H9 (cell line): Measurements from ENCODE around the gene TMEM63A. TPM values are rescaled to one million over a fixed set of nuclear protein-coding genes. Genes with fewer than 3 reads are reported as not detected.

Experiments used
- DNase-seq: peaks from one replicate; pipeline ENCODE4 v3.0.0-alpha.2; 2017
- H2AFZ ChIP-seq: one replicate; pipeline ENCODE4 v1.6.1; 2013; ENCODE audit warnings: mild to moderate bottlenecking, low read length, control low read depth, moderate library complexity
- H2AK5ac ChIP-seq: 2 replicates; pipeline ENCODE4 v1.6.1; 2013; ENCODE audit warnings: low read length, control low read depth, mixed read lengths; ENCODE audit not compliant: insufficient read length
- H2BK120ac ChIP-seq: one replicate; pipeline ENCODE4 v1.6.1; 2013; ENCODE audit warnings: low read depth, mild to moderate bottlenecking, low read length, control low read depth, inconsistent platforms; ENCODE audit not compliant: poor library complexity, severe bottlenecking
- H2BK12ac ChIP-seq: 2 replicates; pipeline ENCODE4 v1.6.1; 2013; ENCODE audit warnings: low read length, control low read depth, mixed read lengths, low read depth; ENCODE audit not compliant: insufficient read length
- H2BK15ac ChIP-seq: 2 replicates; pipeline ENCODE4 v1.6.1; 2013; ENCODE audit warnings: low read depth, low read length, control low read depth
- H2BK20ac ChIP-seq: one replicate; pipeline ENCODE4 v1.6.1; 2013; ENCODE audit warnings: low read depth, mild to moderate bottlenecking, low read length, control low read depth, inconsistent platforms; ENCODE audit not compliant: poor library complexity, severe bottlenecking
- H2BK5ac ChIP-seq: 2 replicates; pipeline ENCODE4 v1.6.1; 2013; ENCODE audit warnings: low read length, control low read depth, mixed read lengths; ENCODE audit not compliant: insufficient read length
- H3K14ac ChIP-seq: 2 replicates; pipeline ENCODE4 v1.6.1; 2013; ENCODE audit warnings: low read length, control low read depth; ENCODE audit not compliant: insufficient read depth
- H3K18ac ChIP-seq: 2 replicates; pipeline ENCODE4 v1.6.1; 2013; ENCODE audit warnings: low read depth, mild to moderate bottlenecking, mixed read lengths, low read length, control low read depth; ENCODE audit not compliant: insufficient read length
- H3K23ac ChIP-seq: 2 replicates; pipeline ENCODE4 v1.6.1; 2013; ENCODE audit warnings: low read length, control low read depth, mixed read lengths, low read depth; ENCODE audit not compliant: insufficient read length
- H3K23me2 ChIP-seq: 2 replicates; pipeline ENCODE4 v1.6.1; 2013; ENCODE audit warnings: low read depth, mild to moderate bottlenecking, mixed read lengths, low read length, control low read depth; ENCODE audit not compliant: insufficient read length, poor library complexity, severe bottlenecking
- H3K27ac ChIP-seq: 2 replicates; pipeline ENCODE4 v1.5.1; 2013; ENCODE audit warnings: low read length, control low read depth, mixed read lengths, low read depth; ENCODE audit not compliant: insufficient read length
- H3K27me3 ChIP-seq: 2 replicates; pipeline ENCODE4 v1.6.1; 2013; ENCODE audit warnings: low read length, control low read depth, inconsistent platforms; ENCODE audit not compliant: insufficient read depth
- H3K4ac ChIP-seq: 2 replicates; pipeline ENCODE4 v1.6.1; 2013; ENCODE audit warnings: low read depth, mild to moderate bottlenecking, control low read depth, inconsistent platforms, low read length, moderate library complexity
- H3K4me1 ChIP-seq: 2 replicates; pipeline ENCODE4 v1.6.1; 2013; ENCODE audit warnings: low read length, control low read depth, inconsistent platforms; ENCODE audit not compliant: insufficient read depth
- H3K4me2 ChIP-seq: 2 replicates; pipeline ENCODE4 v1.6.1; 2013; ENCODE audit warnings: low read length, control low read depth, mixed read lengths; ENCODE audit not compliant: insufficient read length, insufficient read depth
- H3K56ac ChIP-seq: 2 replicates; pipeline ENCODE4 v1.6.1; 2013; ENCODE audit warnings: low read depth, mild to moderate bottlenecking, mixed read lengths, low read length, control low read depth; ENCODE audit not compliant: insufficient read length
- H3K79me1 ChIP-seq: 2 replicates; pipeline ENCODE4 v1.6.1; 2013; ENCODE audit warnings: low read depth, mild to moderate bottlenecking, moderate library complexity, low read length, control low read depth, inconsistent platforms; ENCODE audit not compliant: insufficient read depth, poor library complexity, severe bottlenecking
- H3K79me2 ChIP-seq: 2 replicates; pipeline ENCODE4 v1.6.1; 2013; ENCODE audit warnings: low read length, control low read depth, inconsistent platforms; ENCODE audit not compliant: insufficient read depth
- H3K9ac ChIP-seq: 2 replicates; pipeline ENCODE4 v1.6.1; 2013; ENCODE audit warnings: low read length, control low read depth, mixed read lengths; ENCODE audit not compliant: insufficient read length; ENCODE audit errors: extremely low read depth
- H3K9me3 ChIP-seq: one replicate; pipeline ENCODE4 v1.6.1; 2013; ENCODE audit warnings: low read depth, low read length, inconsistent platforms; ENCODE audit not compliant: control insufficient read depth
- H3T11ph ChIP-seq: one replicate; pipeline ENCODE4 v1.6.1; 2013; ENCODE audit warnings: mild to moderate bottlenecking, low read length, control low read depth, inconsistent platforms
- H4K20me1 ChIP-seq: one replicate; pipeline ENCODE4 v1.6.1; 2013; ENCODE audit not compliant: control insufficient read depth, insufficient read length, insufficient read depth
- H4K5ac ChIP-seq: 2 replicates; pipeline ENCODE4 v1.6.1; 2013; ENCODE audit warnings: low read depth, mild to moderate bottlenecking, mixed read lengths, low read length, control low read depth; ENCODE audit not compliant: insufficient read length
- H4K8ac ChIP-seq: replicated peaks from 2 replicates; pipeline ENCODE4 v1.6.1; 2013; ENCODE audit warnings: low read length, control low read depth, mixed read lengths, low read depth; ENCODE audit not compliant: insufficient read length
- H4K91ac ChIP-seq: 2 replicates; pipeline ENCODE4 v1.6.1; 2013; ENCODE audit warnings: low read depth, mild to moderate bottlenecking, moderate library complexity, mixed read lengths, low read length, control low read depth; ENCODE audit not compliant: insufficient read length
- H3K27ac Mint-ChIP-seq, 3 experiments: 2 replicates in 2 of 3; 3 replicates in 1 of 3; pipeline ENCODE4 v1.8.0; 2020 to 2021; ENCODE audit warnings: mixed read lengths in 3 of 3, mild to moderate bottlenecking in 1 of 3, moderate library complexity in 1 of 3
- H3K27me3 Mint-ChIP-seq: 2 replicates; pipeline ENCODE4 v1.8.0; 2021; ENCODE audit warnings: low read depth, mild to moderate bottlenecking, moderate library complexity, mixed read lengths
- H3K36me3 Mint-ChIP-seq, 3 experiments: 2 replicates in 2 of 3; 3 replicates in 1 of 3; pipeline ENCODE4 v1.8.0; 2020 to 2021; ENCODE audit warnings: low read depth in 3 of 3, mixed read lengths in 3 of 3; ENCODE audit not compliant: insufficient read depth in 1 of 3
- H3K4me1 Mint-ChIP-seq, 2 experiments: 2 replicates each; pipeline ENCODE4 v1.8.0; 2020; ENCODE audit warnings: mixed read lengths in 2 of 2
- H3K4me3 Mint-ChIP-seq, 2 experiments: 2 replicates in 1 of 2; 3 replicates in 1 of 2; pipeline ENCODE4 v1.8.0; 2020 to 2021; ENCODE audit warnings: mild to moderate bottlenecking in 2 of 2, mixed read lengths in 2 of 2, moderate library complexity in 1 of 2
- H3K9me3 Mint-ChIP-seq, 2 experiments: 2 replicates in 1 of 2; 3 replicates in 1 of 2; pipeline ENCODE4 v1.8.0; 2020; ENCODE audit warnings: mild to moderate bottlenecking in 2 of 2, mixed read lengths in 2 of 2, moderate library complexity in 1 of 2
- WGBS: extraction: QIAGEN DNeasy Blood & Tissue Kit; methylation state at CpG from one replicate; pipeline ENCODE4 v1.1.7; 2013; ENCODE audit warnings: missing lambda C conversion rate, low lambda C conversion rate, mixed read lengths; ENCODE audit not compliant: insufficient read length; ENCODE audit errors: extremely low coverage; 5-methylcytosine and 5-hydroxymethylcytosine counted together
- total RNA-seq: library from RNA; stranded (reverse); gene quantifications from 2 replicates; pipeline ENCODE4 v1.2.1, GENCODE V29; 2021
- TF ChIP-seq, protein P1 (sequence below): fragments of 200-600 bp; sonication (generic); conservative IDR thresholded peaks from 3 replicates; pipeline ENCODE4 v1.8.0; 2021; ENCODE audit warnings: antibody characterized with exemption, mild to moderate bottlenecking

TMEM63A gene
- total RNA-seq, 1 experiment from 2014 or later = 75.7 TPM

DNA sequence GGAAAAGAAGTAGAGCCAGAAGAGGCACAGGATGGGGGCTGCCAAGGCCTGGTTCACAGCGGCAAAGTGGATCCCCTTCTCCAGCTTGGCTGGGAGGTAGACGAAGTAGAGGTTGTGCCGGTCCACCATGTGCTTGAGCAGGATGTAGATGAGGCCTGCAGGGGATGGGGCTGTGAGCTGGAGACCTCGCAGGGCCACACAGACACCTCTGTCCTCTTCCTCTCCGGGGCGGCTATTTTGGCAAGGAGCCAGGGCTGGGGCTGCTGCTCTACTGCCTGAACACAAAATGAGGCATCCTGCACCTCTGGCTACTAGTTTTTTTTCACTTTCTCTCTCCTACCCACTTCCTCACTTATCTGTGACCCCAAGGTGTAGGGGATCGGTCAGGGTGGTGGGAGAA lies 32.3 kb downstream of the TMEM63A start:
- no peak overlapping the region for H2AK5ac ChIP-seq
- H4K20me1 ChIP-seq = peaks cover 2% of the 10 kb centered on the region
- no peaks in the 10 kb centered on the region; the same call in 1 of the 2 replicates for H3K27me3 ChIP-seq
- H3K4me3 Mint-ChIP-seq = no peak overlapping the region
- no peak overlapping the region for H3K14ac ChIP-seq
- no peaks in the 10 kb centered on the region for H3K23me2 ChIP-seq
- H3K36me3 Mint-ChIP-seq = peaks cover 74 to 88% (median 77%) of the 10 kb centered on the region in 3 experiments
- H3K27ac Mint-ChIP-seq = peak overlapping the region in 1 of 3 experiments; percentile 82; a peak in 2 of 7 replicates
- WGBS = no CpG with 5 or more reads among the region's 7 CpGs
- no peaks in the 10 kb centered on the region for H3K79me2 ChIP-seq
- H3K56ac ChIP-seq = no peak overlapping the region
- no peaks in the 10 kb centered on the region for H3K79me1 ChIP-seq
- H2BK20ac ChIP-seq = no peak overlapping the region
- H3K27me3 Mint-ChIP-seq = no peaks in the 10 kb centered on the region
- no peaks in the 10 kb centered on the region for H3K4me1 ChIP-seq
- no peak overlapping the region for H4K8ac ChIP-seq
- no peak overlapping the region for H2BK120ac ChIP-seq
- no peak overlapping the region for H4K91ac ChIP-seq
- H2BK12ac ChIP-seq = no peak overlapping the region
- H3K27ac ChIP-seq = no peak overlapping the region
- H3K18ac ChIP-seq = no peak overlapping the region
- no peak overlapping the region for H3K4me2 ChIP-seq
- H3K9me3 Mint-ChIP-seq = peaks cover 5 to 9% of the 10 kb centered on the region in 2 experiments
- peak; percentile 26 for DNase-seq
- no peak overlapping the region for H3T11ph ChIP-seq
- H2AFZ ChIP-seq = no peak overlapping the region
- H3K4ac ChIP-seq = no peak overlapping the region
- peaks cover 4 to 15% of the 10 kb centered on the region in 2 experiments for H3K4me1 Mint-ChIP-seq
- no peak overlapping the region for H2BK5ac ChIP-seq
- H3K9me3 ChIP-seq = peaks cover 4% of the 10 kb centered on the region
- TF ChIP-seq, protein P1, sequence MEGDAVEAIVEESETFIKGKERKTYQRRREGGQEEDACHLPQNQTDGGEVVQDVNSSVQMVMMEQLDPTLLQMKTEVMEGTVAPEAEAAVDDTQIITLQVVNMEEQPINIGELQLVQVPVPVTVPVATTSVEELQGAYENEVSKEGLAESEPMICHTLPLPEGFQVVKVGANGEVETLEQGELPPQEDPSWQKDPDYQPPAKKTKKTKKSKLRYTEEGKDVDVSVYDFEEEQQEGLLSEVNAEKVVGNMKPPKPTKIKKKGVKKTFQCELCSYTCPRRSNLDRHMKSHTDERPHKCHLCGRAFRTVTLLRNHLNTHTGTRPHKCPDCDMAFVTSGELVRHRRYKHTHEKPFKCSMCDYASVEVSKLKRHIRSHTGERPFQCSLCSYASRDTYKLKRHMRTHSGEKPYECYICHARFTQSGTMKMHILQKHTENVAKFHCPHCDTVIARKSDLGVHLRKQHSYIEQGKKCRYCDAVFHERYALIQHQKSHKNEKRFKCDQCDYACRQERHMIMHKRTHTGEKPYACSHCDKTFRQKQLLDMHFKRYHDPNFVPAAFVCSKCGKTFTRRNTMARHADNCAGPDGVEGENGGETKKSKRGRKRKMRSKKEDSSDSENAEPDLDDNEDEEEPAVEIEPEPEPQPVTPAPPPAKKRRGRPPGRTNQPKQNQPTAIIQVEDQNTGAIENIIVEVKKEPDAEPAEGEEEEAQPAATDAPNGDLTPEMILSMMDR = no peak
- no peak overlapping the region for H3K23ac ChIP-seq
- no peak overlapping the region for H2BK15ac ChIP-seq
- H3K9ac ChIP-seq = no peak overlapping the region
- H4K5ac ChIP-seq = no peak overlapping the region
